K562 (cell line): Measurements from ENCODE around the gene SLC25A45. TPM values are rescaled to one million over a fixed set of nuclear protein-coding genes. Genes with fewer than 3 reads are reported as not detected.

Source experiments
- ADNP ChIP-seq: fragments of 200-800 bp; sonication (Bioruptor generic); IDR thresholded peaks from 2 replicates; pipeline ENCODE4 v1.6.1; 2016; ENCODE audit warnings: missing genetic modification characterization, missing compliant biosample characterization
- BHLHE40 ChIP-seq: IDR thresholded peaks from 2 replicates; pipeline ENCODE4 v1.6.1; 2011; ENCODE audit warnings: low read length, improper control_type of control experiment
- CBX8 ChIP-seq: fragments of 200-600 bp; sonication (generic); IDR thresholded peaks from 2 replicates; pipeline ENCODE4 v1.6.1; 2012; ENCODE audit warnings: borderline replicate concordance, mixed run types, low read depth, mild to moderate bottlenecking, moderate library complexity, mixed read lengths, low read length, control low read depth, inconsistent platforms; ENCODE audit not compliant: poor library complexity, severe bottlenecking; ENCODE audit errors: extremely low read depth
- CHD4 ChIP-seq: fragments of 200-600 bp; sonication (generic); IDR thresholded peaks from 3 replicates; pipeline ENCODE4 v1.6.1; 2012; ENCODE audit warnings: low read depth, mild to moderate bottlenecking, mixed read lengths, low read length, inconsistent platforms; ENCODE audit not compliant: insufficient read depth, insufficient replicate concordance, poor library complexity, severe bottlenecking
- FOXA1 ChIP-seq: fragments of 450-650 bp; IDR thresholded peaks from 2 replicates; pipeline ENCODE4 v1.6.1; 2016; ENCODE audit warnings: mild to moderate bottlenecking, borderline replicate concordance
- HNRNPL ChIP-seq: fragments of 200-400 bp; formaldehyde crosslinking; IDR thresholded peaks from 2 replicates; pipeline ENCODE4 v1.6.1; 2017; ENCODE audit warnings: low read depth, mild to moderate bottlenecking, low read length
- JUND ChIP-seq, 2 experiments: IDR thresholded peaks; 2 replicates in 1 of 2; 3 replicates in 1 of 2; pipeline ENCODE4 v1.6.1; 2011; ENCODE audit warnings: borderline replicate concordance in 2 of 2, low read depth in 2 of 2, low read length in 2 of 2, improper control_type of control experiment in 1 of 2, missing biosample characterization in 1 of 2, missing genetic modification characterization in 1 of 2, missing genetic modification reagents in 1 of 2
- KDM2B ChIP-seq: fragments of 250-450 bp; sonication (Bioruptor Pico); IDR thresholded peaks from 2 replicates; pipeline ENCODE4 v1.8.0; 2021; ENCODE audit warnings: mild to moderate bottlenecking, moderate library complexity
- LEF1 ChIP-seq: fragments of 450-650 bp; IDR thresholded peaks from 2 replicates; pipeline ENCODE4 v1.6.1; 2016; ENCODE audit warnings: mild to moderate bottlenecking
- TRIM28 ChIP-seq: fragments of 450-650 bp; IDR thresholded peaks from 2 replicates; pipeline ENCODE4 v1.6.1; 2017
- ZNF124 ChIP-seq: sonication (generic); formaldehyde crosslinking; IDR thresholded peaks from 2 replicates; pipeline ENCODE4 v1.8.1; 2022; ENCODE audit warnings: missing genetic modification reagents
- ZNF253 ChIP-seq: fragments of 250-450 bp; sonication (Bioruptor Pico); conservative IDR thresholded peaks from 2 replicates; pipeline ENCODE4 v1.6.1; 2021; ENCODE audit warnings: mild to moderate bottlenecking
- ZNF431 ChIP-seq: sonication (generic); formaldehyde crosslinking; IDR thresholded peaks from 2 replicates; pipeline ENCODE4 v1.8.0; 2022; ENCODE audit warnings: mild to moderate bottlenecking, missing genetic modification reagents
- ZNF75A ChIP-seq: fragments of 450-650 bp; formaldehyde crosslinking; IDR thresholded peaks from 2 replicates; pipeline ENCODE4 v1.4.0; 2020; ENCODE audit warnings: mild to moderate bottlenecking
- ZNF780A ChIP-seq: fragments of 250-450 bp; sonication (Bioruptor Pico); IDR thresholded peaks from 2 replicates; pipeline ENCODE4 v1.5.0; 2021; ENCODE audit warnings: mild to moderate bottlenecking
- polyA plus RNA-seq, 8 experiments: library from polyadenylated mRNA; depleted of rRNA in 4 of 8; stranded (reverse) in 5 of 8; unstranded in 3 of 8; fragments of >200 nt; fragmentation: Nextera tagmentation in 2 of 8; fragmentation: Illumina TruSeq in 1 of 8; extraction: Ambion mirVana in 2 of 8; extraction: Trizol in 1 of 8; gene quantifications; 2 replicates each; pipeline versions ENCODE4 v1.2.1 to v1.2.3, GENCODE V29; 2011 to 2014; ENCODE audit warnings: inconsistent platforms in 1 of 8, missing spikeins in 1 of 8
- total RNA-seq, 7 experiments: library from RNA; depleted of rRNA in 6 of 7; stranded (reverse); fragments of >200 nt in 6 of 7; fragmentation: Illumina TruSeq in 2 of 7; extraction: Trizol in 2 of 7; gene quantifications; 2 replicates each; pipeline versions ENCODE4 v1.2.1 to v1.2.3, GENCODE V29; 2011 to 2021; ENCODE audit warnings: low replicate concordance in 1 of 7
- TF ChIP-seq, protein P1 (sequence below): sonication (generic); formaldehyde crosslinking; IDR thresholded peaks from 2 replicates; pipeline ENCODE4 v1.8.0; 2022; ENCODE audit warnings: missing genetic modification reagents, mild to moderate bottlenecking, moderate library complexity, borderline replicate concordance
- TF ChIP-seq, protein P2 (sequence below): IDR thresholded peaks from 2 replicates; pipeline ENCODE4 v1.6.1; 2011; ENCODE audit warnings: borderline replicate concordance, low read depth, mild to moderate bottlenecking, moderate library complexity, low read length; ENCODE audit not compliant: insufficient read depth, poor library complexity, severe bottlenecking
- TF ChIP-seq, protein P3 (sequence below): fragments of 250-450 bp; sonication (Bioruptor Pico); IDR thresholded peaks from 2 replicates; pipeline ENCODE4 v1.8.0; 2022; ENCODE audit warnings: inconsistent platforms, mild to moderate bottlenecking, moderate library complexity, borderline replicate concordance

The SLC25A45 gene
- total and polyA plus RNA-seq, 9 of the 15 experiments (the other 6 are each of a cell fraction or from before 2014, with no cell fraction given) = 0.15 to 2.3 (median 0.68) TPM

DNA sequence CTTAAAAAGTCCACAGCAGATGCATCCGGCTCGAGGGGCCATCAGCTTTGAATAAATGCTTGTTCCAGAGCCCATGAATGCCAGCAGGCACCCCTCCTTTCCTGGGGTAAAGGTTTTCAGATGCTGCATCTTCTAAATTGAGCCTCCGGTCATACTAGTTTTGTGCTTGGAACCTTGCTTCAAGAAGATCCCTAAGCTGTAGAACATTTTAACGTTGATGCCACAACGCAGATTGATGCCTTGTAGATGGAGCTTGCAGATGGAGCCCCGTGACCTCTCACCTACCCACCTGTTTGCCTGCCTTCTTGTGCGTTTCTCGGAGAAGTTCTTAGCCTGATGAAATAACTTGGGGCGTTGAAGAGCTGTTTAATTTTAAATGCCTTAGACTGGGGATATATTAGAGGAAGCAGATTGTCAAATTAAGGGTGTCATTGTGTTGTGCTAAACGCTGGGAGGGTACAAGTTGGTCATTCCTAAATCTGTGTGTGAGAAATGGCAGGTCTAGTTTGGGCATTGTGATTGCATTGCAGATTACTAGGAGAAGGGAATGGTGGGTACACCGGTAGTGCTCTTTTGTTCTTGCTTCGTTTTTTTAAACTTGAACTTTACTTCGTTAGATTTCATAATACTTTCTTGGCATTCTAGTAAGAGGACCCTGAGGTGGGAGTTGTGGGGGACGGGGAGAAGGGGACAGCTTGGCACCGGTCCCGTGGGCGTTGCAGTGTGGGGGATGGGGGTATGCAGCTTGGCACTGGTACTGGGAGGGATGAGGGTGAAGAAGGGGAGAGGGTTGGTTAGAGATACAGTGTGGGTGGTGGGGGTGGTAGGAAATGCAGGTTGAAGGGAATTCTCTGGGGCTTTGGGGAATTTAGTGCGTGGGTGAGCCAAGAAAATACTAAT is 42.0 kb upstream of the SLC25A45 start (continued):
- TF ChIP-seq JUND (IDR thresholded peaks at IDR 0.05; ENCODE audit: borderline replicate concordance, low read depth, low read length) = no peak
- TF ChIP-seq JUND (tag; IDR thresholded peaks at IDR 0.05; ENCODE audit: borderline replicate concordance, low read depth, low read length) = no peak
- TF ChIP-seq HNRNPL = peak; percentile 66
- TF ChIP-seq, protein P1, sequence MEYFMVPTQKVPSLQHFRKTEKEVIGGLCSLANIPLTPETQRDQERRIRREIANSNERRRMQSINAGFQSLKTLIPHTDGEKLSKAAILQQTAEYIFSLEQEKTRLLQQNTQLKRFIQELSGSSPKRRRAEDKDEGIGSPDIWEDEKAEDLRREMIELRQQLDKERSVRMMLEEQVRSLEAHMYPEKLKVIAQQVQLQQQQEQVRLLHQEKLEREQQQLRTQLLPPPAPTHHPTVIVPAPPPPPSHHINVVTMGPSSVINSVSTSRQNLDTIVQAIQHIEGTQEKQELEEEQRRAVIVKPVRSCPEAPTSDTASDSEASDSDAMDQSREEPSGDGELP (CRISPR knock-in tag) = no peak; the same call in 1 of the 2 replicates
- TF ChIP-seq, protein P2, sequence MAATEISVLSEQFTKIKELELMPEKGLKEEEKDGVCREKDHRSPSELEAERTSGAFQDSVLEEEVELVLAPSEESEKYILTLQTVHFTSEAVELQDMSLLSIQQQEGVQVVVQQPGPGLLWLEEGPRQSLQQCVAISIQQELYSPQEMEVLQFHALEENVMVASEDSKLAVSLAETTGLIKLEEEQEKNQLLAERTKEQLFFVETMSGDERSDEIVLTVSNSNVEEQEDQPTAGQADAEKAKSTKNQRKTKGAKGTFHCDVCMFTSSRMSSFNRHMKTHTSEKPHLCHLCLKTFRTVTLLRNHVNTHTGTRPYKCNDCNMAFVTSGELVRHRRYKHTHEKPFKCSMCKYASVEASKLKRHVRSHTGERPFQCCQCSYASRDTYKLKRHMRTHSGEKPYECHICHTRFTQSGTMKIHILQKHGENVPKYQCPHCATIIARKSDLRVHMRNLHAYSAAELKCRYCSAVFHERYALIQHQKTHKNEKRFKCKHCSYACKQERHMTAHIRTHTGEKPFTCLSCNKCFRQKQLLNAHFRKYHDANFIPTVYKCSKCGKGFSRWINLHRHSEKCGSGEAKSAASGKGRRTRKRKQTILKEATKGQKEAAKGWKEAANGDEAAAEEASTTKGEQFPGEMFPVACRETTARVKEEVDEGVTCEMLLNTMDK = no peak
- no peak for TF ChIP-seq ZNF124 (CRISPR knock-in tag)
- peak; percentile 3 for TF ChIP-seq ZNF253 (CRISPR knock-in tag)
- no peak for TF ChIP-seq ZNF780A
- no peak for TF ChIP-seq CBX8
- no peak for TF ChIP-seq KDM2B (CRISPR knock-in tag)
- TF ChIP-seq ZNF75A (CRISPR knock-in tag) = no peak
- no peak for TF ChIP-seq TRIM28
- no peak for TF ChIP-seq CHD4
- no peak for TF ChIP-seq BHLHE40
- TF ChIP-seq, protein P3, sequence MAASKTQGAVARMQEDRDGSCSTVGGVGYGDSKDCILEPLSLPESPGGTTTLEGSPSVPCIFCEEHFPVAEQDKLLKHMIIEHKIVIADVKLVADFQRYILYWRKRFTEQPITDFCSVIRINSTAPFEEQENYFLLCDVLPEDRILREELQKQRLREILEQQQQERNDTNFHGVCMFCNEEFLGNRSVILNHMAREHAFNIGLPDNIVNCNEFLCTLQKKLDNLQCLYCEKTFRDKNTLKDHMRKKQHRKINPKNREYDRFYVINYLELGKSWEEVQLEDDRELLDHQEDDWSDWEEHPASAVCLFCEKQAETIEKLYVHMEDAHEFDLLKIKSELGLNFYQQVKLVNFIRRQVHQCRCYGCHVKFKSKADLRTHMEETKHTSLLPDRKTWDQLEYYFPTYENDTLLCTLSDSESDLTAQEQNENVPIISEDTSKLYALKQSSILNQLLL (CRISPR knock-in tag) = no peak
- no peak for TF ChIP-seq ADNP (tag)
- no peak for TF ChIP-seq FOXA1
- peak; percentile 26; the same call in 1 of the 2 replicates for TF ChIP-seq LEF1
- no peak for TF ChIP-seq ZNF431 (CRISPR knock-in tag)
